Suprapubic skin (tissue), 4 donors: ENCODE data around the gene SLC35E1.

Experiments used
- EP300 ChIP-seq: sonication (generic); formaldehyde crosslinking; IDR thresholded peaks from one replicate; pipeline ENCODE4 v1.6.1; 2017; ENCODE audit warnings: antibody characterized with exemption
- POLR2AphosphoS5 ChIP-seq, 3 donors: sonication (generic); formaldehyde crosslinking; IDR thresholded peaks; one replicate each; pipeline ENCODE4 v1.6.1; 2017; ENCODE audit warnings: antibody characterized with exemption in 3 of 3
- TF ChIP-seq, protein P1 (sequence below), 2 donors: fragments of 200-600 bp in 1 of 2; fragments of 450-650 bp in 1 of 2; sonication (generic) in 1 of 2; IDR thresholded peaks; one replicate each; pipeline ENCODE4 v1.5.1; 2016 to 2019; ENCODE audit warnings: antibody characterized with exemption in 2 of 2, mild to moderate bottlenecking in 1 of 2, moderate library complexity in 1 of 2

DNA sequence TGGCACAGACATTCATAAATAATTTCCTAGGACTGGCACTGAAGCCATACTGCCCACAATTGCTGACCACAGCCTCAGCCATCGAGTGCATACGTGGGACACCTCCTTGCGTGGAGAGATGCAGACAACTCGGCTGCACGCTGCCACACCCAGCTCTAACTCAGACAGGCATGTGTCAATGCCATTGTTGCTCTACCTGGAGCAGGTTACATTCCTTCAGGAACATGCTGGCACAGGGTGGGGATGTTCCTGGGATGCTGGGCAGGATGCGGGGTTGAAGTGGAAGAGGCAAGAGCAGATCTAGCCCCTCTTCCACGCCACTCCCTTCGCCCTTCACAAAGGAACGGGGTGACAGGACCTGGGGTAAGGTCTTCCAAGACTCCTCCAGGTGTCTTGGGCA is 24.2 kb upstream of the SLC35E1 start:
- no peak for TF ChIP-seq POLR2AphosphoS5 (IDR thresholded peaks at IDR 0.05)
- TF ChIP-seq, protein P1, sequence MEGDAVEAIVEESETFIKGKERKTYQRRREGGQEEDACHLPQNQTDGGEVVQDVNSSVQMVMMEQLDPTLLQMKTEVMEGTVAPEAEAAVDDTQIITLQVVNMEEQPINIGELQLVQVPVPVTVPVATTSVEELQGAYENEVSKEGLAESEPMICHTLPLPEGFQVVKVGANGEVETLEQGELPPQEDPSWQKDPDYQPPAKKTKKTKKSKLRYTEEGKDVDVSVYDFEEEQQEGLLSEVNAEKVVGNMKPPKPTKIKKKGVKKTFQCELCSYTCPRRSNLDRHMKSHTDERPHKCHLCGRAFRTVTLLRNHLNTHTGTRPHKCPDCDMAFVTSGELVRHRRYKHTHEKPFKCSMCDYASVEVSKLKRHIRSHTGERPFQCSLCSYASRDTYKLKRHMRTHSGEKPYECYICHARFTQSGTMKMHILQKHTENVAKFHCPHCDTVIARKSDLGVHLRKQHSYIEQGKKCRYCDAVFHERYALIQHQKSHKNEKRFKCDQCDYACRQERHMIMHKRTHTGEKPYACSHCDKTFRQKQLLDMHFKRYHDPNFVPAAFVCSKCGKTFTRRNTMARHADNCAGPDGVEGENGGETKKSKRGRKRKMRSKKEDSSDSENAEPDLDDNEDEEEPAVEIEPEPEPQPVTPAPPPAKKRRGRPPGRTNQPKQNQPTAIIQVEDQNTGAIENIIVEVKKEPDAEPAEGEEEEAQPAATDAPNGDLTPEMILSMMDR (IDR thresholded peaks at IDR 0.05): no peak
- TF ChIP-seq EP300: no peak
